GM18511 (cell line): ENCODE data around the gene UCK1.
"Not testable (repeated sequence)": the region's sequence is repeated elsewhere in the genome, so short reads cannot be mapped to it uniquely, and the experiment has no call there.

ENCODE experiments used
- ATAC-seq: cut with Tn5 transposase; IDR thresholded peaks from one replicate; pipeline ENCODE4 v1.9.1; 2021; ENCODE audit warnings: mild to moderate bottlenecking, moderate library complexity; ENCODE audit not compliant: unreplicated experiment

UCK1 gene

DNA sequence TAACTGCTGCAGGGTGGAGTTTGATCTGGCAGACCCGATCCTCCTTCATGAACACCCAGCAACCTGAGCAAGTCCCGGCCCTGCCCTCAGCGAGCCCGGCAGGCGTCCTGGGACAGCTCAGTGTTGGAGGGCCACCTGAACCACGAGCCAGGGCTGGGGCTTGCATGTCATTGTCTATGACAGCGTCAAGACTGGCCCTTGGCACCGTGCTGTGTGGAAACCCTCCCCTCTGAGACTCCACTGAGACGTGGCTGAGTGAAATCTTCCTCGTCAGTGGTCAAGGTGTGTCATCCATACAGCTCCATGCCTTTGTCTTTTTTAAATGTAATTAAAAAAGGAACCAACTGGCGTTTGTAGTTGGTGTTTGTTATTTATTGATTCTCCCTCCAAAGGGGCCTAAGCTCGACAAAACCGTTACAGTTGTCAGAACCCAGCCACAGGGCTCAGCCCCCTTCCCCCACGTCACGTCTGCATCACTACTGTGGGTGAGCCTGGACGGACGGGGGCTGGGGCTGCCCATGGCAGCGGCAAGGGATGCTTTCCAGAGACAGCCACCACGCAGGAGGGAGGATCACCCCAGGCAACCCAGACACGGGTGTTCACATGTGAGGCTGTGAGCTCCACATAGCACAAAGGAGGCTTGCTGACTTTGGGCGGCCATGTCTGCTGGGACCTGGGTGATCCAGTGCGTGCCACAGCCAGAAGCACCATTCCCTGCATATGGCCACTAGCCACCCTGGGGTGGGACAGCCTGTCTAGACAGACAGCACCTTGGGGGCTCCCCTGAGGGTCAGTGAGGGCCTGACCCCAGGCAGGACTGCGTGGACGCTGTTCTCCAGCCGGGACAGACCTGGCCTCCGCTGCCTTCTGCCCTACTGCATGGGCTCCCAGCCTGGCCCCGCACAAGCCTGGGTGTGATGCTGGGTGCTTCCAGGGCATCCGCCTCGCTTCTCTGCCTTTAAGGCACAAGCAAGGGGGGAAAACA lies 7.3 kb downstream of the UCK1 start:
- ATAC-seq, result no peak

DNA sequence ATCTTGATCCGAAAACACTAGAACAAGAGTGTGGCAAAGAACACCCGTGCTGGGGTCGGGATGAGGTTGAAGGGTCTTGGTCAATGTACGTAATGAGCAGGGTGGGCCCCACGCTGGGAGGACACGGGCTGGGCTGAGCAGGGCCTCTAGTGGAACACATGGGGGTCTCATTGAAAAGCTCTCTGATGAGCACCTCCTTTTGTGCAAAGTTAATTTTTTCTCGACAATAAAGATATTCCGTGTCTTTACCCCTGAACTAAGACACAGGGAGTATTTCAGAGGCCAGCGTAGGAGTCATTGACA lies 8.0 kb downstream of the UCK1 start:
- ATAC-seq, result no peak

DNA sequence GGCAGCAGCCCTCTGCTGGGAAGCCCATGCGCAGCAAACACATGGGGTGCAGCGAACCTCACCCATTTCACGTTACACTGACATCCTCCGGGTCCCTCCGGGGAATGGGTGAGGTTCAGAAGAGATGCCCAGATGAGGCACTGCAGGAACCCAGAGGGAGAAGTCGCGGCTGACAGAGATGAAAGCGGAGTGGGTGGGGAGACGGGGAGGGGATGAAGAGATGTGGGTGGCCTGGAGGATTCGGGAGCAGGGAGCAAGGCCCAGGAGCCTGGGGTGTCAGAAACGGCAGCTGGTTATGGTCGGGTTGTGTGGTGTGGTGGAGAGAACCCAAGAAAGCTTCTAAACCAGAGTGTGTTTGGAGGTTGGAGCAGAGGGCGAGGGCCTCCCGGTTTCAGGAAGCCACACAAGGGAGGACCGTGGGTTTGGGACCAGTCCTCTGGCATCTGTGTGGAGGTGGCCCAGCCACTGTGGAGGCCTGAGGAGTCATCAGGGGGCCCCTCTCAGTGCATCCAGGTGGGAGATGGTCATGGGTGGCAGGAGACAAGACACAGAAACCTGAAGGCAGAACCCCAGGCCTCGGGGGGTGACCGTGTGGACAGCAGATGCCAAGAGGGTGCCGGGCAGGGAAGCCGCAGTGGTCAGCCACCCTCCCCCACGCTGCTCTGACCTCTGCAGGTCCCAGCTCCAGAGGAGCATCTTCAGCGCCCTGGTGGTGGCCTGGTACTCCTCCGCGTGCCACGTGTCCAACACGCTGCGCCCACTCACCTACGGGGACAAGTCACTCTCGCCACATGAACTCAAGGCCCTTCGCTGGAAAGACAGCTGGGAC lies 8.6 kb downstream of the UCK1 start:
- ATAC-seq, result no peak

DNA sequence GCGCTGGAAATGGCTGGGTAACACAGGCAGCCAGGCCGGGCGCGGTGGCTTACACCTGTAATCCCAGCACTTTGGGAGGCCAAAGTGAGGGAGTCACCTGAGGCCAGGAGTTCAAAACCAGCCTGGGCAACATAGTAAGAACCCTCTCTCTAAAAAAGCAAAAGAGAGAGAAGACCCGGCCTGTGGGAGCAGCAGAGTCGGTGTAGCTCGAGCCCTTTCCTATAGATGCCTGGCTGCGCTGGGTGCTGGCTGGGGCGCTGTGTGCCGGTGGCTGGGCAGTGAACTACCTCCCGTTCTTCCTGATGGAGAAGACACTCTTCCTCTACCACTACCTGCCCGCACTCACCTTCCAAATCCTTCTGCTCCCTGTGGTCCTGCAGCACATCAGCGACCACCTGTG lies 9.2 kb downstream of the UCK1 start:
- no peak for ATAC-seq

DNA sequence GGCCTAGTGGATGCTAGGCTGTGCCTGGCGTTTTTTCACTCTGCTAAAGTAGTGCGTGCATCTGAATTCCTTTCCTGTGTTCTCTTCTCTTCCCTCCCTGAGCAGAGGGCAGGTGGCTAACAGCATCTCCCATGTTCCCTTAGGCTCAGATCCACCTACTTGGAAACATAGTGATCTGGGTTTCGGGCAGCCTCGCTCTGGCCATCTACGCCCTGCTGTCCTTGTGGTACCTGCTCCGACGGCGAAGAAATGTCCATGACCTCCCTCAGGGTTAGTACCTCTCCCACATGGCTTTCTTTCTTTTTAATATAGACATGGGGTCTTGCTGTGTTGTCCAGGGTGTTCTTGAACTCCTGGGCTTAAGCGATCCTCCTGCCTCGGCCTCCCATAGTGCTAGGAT lies 9.9 kb downstream of the UCK1 start:
- no peak for ATAC-seq

DNA sequence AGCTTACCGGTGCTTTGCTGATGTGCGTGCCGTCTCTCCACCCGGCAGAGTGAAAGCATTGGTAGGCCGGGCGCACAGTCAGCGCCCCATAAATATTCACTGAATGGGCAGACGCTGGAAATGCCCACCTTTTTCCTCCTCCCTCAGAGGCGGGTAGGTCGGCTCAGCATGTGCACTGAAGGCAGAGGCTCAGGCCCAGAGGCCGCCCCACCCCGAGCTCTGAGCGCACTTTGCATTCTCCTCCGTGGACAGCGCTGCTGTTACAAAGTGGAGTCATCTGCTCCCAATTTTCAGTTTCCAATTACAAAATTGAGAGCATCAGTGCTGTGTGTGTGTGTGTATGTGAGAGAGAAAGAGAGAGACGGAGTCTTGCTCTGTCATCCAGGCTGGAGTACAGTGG lies 10.6 kb downstream of the UCK1 start:
- ATAC-seq, result no peak

DNA sequence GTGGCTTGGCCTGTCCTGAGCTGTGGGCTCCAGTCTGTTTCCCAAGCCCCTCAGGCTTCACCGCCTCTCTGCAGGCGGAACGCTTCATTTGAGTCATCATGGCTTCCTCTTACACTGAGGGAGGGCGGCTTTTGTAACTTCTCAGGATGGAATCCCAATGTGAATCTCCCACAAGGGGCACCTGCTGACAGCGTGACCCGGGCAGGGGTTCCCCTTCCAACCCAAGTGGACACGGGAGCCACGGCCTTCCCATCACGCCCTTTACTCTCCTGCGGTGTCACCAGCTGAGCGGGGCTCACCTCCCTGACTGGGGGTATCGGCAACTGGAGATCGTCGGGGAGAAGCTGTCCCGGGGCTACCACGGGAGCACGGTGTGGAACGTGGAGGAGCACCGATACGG lies 12.5 kb downstream of the UCK1 start:
- ATAC-seq, result no peak

DNA sequence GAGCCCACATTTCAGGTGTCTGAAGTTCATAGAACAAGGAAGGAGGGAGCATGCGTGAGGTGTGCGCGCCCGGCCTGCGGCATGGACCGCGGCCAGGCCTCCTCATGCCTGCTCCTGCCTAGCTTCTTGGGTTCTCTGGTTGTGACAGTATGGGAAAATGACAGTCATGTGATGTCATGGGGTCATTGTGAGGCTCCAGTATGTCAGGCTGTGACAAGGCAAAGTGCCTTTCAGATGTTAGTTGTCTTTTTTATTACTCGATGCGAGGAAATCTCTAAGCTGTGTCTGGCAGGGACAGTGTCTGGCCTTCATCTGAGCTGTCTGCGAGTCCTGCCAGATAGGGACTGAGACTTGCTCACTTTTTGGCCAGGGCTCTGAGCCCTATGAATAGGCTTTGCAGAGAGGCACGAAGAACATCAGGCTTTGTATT lies 13.3 kb downstream of the UCK1 start:
- ATAC-seq, result no peak

DNA sequence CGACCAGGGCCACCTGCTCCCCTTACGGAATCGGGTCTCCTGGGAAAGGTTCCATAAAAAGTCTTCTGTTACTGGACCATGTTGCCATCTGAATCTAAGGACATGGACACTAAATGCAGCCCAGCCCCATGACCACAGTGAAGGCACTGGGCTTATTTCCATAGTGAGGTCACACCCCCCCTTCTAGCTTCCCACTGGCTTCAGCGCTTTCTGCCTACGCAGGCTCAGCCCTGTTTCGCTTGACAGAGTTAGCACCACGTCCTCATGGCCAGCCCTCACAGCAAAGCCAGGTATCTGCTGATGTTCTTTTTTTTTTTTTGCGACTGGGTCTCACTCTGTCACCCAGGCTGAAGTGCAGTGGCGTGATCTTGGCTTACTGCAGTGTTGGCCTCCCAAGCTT lies 14.1 kb downstream of the UCK1 start:
- ATAC-seq, result no peak

DNA sequence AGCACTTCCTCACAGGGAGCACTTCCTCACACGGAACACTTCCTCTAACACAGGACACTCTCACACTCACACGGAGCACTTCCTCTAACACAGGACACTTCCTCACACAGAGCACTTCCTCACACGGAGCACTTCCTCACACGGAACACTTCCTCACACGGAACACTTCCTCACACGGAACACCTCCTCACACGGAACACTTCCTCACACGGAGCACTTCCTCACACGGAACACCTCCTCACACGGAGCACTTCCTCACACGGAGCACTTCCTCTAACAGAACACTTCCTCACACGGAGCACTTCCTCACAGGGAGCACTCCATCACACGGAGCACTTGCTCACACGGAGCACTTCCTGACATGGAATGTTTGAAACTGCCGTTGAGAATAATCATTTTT lies 15.0 kb downstream of the UCK1 start:
- no peak for ATAC-seq

DNA sequence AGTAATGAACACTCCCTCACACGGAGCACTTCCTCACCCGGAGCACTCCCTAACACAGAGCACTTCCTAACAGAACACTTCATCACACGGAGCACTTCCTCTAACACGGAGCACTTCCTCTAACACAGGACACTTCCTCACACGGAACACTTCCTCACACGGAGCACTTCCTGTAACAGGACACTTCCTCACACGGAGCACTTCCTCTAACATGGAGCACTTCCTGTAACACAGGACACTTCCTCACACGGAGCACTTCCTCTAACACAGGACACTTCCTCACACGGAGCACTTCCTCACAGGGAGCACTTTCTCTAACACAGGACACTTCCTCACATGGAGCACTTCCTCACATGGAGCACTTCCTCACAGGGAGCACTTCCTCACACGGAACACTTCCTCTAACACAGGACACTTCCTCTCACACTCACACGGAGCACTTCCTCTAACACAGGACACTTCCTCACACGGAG lies 15.5 kb downstream of the UCK1 start:
- ATAC-seq, result not testable (repeated sequence)

DNA sequence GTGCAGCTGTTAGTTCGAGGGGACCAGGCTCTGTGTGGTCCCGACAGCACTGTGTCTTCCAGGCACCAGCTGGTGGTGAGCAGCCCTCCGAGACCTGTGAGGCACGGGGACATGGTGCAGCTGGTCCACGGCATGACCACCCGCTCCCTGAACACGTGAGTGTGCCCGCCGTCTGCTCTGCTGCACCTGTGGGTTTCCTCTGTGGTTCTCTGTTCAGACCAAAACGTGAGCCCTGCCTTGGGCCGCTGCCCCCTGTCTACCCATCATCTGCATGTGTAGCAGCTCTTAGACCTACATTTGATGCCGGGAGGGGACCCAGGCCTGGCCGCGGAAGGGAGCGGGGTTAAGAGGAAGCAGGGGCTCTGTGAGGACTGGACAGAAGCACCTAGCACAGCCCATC lies 17.9 kb downstream of the UCK1 start:
- ATAC-seq, result no peak

DNA sequence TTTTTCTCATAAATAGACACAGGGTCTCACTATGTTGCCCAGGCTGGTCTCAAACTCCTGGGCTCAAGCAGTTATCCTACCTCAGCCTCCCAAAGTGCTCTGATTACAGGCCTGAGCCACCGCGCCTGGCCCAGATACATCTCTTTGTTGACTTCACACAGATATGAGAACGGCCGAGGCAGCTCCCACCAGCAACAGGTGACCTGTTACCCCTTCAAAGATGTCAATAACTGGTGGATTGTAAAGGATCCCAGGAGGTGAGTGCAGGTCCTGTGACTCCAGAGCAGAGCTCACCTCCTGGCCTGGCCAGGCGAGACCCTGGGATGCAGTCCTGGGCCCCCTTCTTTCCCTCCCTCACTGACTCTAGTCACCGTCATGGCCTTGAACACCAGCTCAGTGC lies 19.2 kb downstream of the UCK1 start:
- ATAC-seq, result no peak

DNA sequence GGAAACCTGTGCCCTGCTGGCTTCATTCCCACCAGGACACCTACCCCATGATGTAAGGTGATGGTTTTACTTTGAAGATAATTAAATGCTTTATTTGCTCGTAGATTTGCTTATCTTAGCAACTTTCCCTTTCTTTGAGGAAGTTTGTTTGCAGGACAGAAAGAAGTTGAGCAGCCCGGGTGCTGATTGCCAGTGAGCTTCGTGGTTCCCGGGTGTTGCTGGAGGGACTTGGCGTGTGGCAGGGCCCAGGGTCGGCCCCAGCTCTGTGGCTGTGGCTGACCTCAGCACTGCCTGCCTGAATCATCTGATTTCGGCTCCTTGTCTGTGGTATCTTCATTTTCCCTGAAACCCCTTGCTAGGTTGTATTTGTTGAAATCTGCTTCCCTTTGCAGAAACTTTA lies 19.6 kb downstream of the UCK1 start:
- ATAC-seq, result no peak

DNA sequence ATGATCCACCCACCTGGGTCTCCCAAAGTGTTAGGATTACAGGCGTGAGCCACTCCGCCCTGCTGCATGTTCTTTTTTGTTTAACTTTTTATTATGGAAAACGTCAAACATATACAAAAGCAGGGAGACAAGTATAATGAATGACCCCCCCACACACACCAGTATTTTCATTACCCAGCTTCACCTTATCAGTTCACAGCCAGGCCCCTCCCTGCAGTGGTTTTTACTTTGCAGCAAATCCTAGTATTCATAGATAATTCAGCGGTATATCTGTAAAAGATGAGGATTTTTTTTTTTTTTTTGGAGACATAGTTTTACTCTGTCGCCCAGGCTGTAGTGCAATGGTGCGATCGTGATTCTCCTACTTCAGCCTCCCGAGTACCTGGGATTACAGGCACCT lies 26.1 kb downstream of the UCK1 start:
- ATAC-seq, result no peak

DNA sequence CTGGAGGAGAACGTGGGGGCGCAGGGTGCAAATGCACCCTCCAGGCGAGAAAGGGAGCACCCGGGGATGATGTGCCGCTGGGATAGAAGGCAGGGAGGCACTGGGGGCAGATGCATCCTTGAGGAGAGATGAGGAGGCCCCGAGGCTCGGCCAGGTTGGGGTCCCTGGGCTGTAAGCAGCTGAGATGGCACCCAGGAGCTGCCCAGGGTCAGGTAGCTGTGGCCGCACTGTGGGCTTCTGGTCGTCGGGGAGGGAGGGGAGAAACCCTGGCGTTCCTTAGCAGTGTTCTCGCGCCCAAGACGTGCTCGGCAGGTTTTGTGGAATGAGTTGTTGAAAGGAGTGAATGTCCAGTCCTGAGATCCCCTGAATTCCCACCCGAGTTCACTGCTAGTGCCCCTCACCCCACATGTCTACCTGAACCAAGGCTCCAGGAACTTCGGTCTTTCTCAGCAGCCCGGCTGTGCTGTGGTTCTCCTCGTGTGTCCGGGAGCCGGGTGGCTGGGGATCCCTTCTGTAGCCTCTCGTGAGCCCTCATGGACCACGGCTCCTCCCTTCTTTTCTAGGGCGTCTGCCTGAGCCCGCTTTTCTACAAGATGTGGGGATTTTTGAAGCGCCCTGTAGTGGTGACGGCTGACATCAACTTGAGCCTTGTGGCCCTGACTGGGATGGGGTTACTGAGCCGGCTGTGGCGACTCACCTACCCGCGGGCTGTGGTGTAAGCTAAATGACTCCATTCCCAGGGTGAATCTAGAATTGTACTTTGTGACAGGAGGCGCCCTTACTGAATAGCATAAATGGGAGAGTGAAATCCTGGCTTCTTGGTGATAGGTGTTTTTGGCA lies 27.2 kb downstream of the UCK1 start:
- ATAC-seq, result no peak

DNA sequence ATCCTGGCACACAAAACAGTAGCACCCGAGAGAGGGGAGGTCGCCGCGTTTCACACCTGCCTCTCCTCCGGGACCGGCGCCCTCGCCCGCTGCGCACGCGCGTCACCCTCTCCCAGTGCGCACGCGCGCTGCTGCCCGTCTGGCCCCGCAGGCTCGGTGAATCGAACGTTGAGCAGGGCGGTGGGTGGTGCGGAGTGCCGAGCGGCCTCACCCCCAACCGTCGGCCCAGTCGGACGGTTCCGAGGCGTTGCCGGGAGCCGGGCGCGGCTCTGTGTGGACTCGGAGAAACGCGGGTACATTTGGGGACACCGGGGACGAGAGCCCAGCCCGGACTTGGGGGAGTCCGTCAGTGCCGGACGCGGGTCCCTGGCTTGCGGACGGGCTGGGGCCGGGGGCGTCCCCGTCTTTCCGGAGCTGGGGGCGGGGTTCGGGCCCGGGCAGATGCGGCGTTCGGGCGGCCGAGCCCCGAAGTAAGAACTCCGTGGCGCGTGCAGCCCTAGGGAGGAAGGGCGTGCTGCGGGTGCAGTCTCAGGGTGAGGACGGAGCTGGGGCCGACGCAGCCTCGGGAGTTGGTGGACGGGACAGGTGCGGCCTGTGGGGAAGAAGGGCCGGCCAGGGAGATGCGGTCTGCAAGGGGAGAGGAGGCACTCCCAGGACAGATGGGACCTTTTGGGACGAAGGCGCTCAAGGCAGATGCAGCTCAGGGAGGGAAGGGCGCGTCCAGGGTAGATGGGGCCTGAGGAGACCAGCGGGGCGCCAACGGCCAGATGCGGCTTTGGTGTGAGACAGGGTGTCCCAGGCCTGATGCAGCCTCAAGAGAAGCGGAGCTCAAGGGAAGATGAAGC lies 28.1 kb downstream of the UCK1 start, which contains the start of gene POMT1:
Gene POMT1, plus strand, starts transcription at position 138 of the 845 bp plus-strand sequence. CDS start 1,301 bp downstream, outside the sequence.
- peak; percentile 83 for ATAC-seq

DNA sequence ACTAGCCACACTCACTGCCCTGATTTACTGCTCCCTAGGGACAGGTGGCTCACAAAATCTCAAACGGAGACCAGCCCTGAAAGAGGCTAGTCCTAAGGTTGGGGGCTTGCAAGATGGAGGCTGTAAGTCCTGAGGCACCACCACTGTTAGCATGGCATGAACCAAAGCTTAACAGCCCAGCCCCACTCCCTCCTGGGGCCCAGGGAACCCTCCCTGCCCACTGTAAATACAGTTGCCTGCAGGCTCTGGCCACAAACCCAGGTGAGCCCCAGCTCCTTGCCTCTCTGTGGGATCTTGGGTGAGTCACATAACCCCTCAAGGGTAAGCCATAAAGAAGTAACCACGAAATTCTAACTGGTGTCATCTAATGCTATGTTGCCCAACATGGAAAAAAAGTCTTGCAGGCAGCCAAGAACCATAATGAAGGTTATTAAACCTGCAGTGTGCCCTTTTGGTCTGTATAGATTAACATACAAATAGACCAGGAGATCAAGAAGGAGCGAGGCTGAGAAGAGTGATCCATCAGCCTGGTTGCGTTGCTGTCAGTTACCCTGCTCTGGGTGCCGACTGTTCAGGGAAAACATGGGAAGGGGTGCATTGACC lies 30.0 kb downstream of the UCK1 start:
- no peak for ATAC-seq

DNA sequence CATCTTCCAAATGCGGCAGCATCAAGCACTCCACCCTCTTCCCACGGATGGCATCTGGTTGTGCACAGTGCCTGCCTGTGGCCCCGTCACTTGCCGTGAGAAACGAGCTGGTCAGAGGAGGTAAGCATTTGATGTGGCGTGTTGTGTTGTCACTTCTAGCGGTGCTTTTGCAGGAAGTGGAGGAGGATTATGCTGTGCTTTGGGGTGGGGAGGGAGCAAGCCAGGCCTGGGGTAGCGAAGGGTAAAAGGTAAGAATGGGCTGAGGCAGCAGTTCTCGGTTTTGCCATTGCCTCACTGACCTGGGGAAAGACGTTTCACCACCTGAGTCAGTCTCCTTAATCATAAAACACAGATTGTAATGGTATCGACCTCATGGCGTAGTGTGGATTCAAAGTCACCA lies 30.7 kb downstream of the UCK1 start:
- ATAC-seq, result no peak
